ENCODE data around the gene PRKCA.

GRCh38 chr17:66784621-66785364 is 482.4 kb downstream of the PRKCA start:
- no peak for TF ChIP-seq POLR2A (IDR thresholded peaks at IDR 0.05; ENCODE audit: low read depth)
- TF ChIP-seq CTCF (IDR thresholded peaks at IDR 0.05), result no peak
